WI38 (cell line): ENCODE measurements around the gene GABRD.
"Not testable (repeated sequence)": the region's sequence is repeated elsewhere in the genome, so short reads cannot be mapped to it uniquely, and the experiment has no call there.

ENCODE experiments used
- H3K4me3 ChIP-seq: 2 replicates; pipeline ENCODE4 v1.5.1; 2011; ENCODE audit warnings: low read depth, mild to moderate bottlenecking, control low read depth, low read length
- CTCF ChIP-seq: IDR thresholded peaks from 2 replicates; pipeline ENCODE4 v1.5.1; 2012; ENCODE audit warnings: low read depth, mild to moderate bottlenecking, control low read depth, low read length

The GABRD gene

GRCh38 chr1:1973716-1974642 is 45.2 kb upstream of the GABRD start:
- no peak for TF ChIP-seq CTCF
- no peak overlapping the region for H3K4me3 ChIP-seq

- no peak overlapping the region for H3K4me3 ChIP-seq
- no peak for TF ChIP-seq CTCF
Measured at GRCh38 chr1:1974834-1975233, 44.3 kb upstream of the GABRD start.

GRCh38 chr1:1975535-1975934 is 43.6 kb upstream of the GABRD start:
- no peak for TF ChIP-seq CTCF

GRCh38 chr1:1976031-1976430 is 43.1 kb upstream of the GABRD start:
- no peak overlapping the region for H3K4me3 ChIP-seq
- no peak for TF ChIP-seq CTCF

More at GRCh38 chr1:1975535-1975934, 43.6 kb upstream of the GABRD start:
- no peak overlapping the region for H3K4me3 ChIP-seq

- no peak for TF ChIP-seq CTCF
Measured at GRCh38 chr1:1978108-1978507, 41.0 kb upstream of the GABRD start.

GRCh38 chr1:1978690-1979481 is 40.3 kb upstream of the GABRD start:
- not testable (repeated sequence) for H3K4me3 ChIP-seq

More at GRCh38 chr1:1978108-1978507, 41.0 kb upstream of the GABRD start:
- H3K4me3 ChIP-seq: no peak overlapping the region

- no peak for TF ChIP-seq CTCF
- no peak overlapping the region for H3K4me3 ChIP-seq
Measured at GRCh38 chr1:1979482-1980165, 39.5 kb upstream of the GABRD start.
